ENCODE data around the gene CARD14.

DNA sequence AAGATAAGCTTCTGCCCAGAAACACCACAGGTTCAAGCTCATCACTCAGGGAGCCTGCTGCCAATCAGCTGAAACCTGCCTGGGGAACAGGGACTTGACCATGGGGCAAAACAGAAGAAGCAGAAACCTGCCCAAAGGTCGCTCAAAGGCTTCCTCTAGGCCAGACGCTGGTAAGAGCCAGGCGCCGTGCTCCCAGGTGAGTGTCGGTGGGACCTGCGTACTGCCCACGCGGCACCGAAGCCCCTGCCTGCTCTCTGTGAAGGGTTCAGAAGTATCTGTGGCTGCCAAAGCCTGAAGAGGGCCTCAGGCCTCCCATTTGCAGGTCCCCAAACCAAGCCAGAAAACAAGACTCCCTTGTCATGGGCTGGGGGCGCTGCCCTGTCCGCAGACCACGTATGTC, 39.9 kb downstream of the CARD14 start:
- TF ChIP-seq, protein P1, sequence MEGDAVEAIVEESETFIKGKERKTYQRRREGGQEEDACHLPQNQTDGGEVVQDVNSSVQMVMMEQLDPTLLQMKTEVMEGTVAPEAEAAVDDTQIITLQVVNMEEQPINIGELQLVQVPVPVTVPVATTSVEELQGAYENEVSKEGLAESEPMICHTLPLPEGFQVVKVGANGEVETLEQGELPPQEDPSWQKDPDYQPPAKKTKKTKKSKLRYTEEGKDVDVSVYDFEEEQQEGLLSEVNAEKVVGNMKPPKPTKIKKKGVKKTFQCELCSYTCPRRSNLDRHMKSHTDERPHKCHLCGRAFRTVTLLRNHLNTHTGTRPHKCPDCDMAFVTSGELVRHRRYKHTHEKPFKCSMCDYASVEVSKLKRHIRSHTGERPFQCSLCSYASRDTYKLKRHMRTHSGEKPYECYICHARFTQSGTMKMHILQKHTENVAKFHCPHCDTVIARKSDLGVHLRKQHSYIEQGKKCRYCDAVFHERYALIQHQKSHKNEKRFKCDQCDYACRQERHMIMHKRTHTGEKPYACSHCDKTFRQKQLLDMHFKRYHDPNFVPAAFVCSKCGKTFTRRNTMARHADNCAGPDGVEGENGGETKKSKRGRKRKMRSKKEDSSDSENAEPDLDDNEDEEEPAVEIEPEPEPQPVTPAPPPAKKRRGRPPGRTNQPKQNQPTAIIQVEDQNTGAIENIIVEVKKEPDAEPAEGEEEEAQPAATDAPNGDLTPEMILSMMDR (IDR thresholded peaks at IDR 0.05): no peak
- no peak for TF ChIP-seq POLR2A (IDR thresholded peaks at IDR 0.05)
